OCI-LY7 (cell line): ENCODE data around the gene CTPS2.

Source experiments
- CTCF ChIP-seq: fragments of 200-600 bp; sonication (generic); conservative IDR thresholded peaks from 2 replicates; pipeline ENCODE4 v1.5.1; 2014; ENCODE audit warnings: mild to moderate bottlenecking, antibody characterized with exemption, low read length, moderate library complexity, mixed read lengths
- EZH2phosphoT487 ChIP-seq: fragments of 200-600 bp; sonication (generic); IDR thresholded peaks from 2 replicates; pipeline ENCODE4 v1.6.1; 2018; ENCODE audit warnings: low read depth, borderline replicate concordance, mild to moderate bottlenecking, mixed run types, antibody characterized with exemption, low read length, moderate library complexity, mixed read lengths

GRCh38 chrX:16745102-16745501 is 32.6 kb upstream of the CTPS2 start:
- TF ChIP-seq CTCF (no peak), EZH2phosphoT487 (no peak)
